ENCODE measurements around the gene PTX3. TPM values are rescaled to one million over a fixed set of nuclear protein-coding genes. Genes with fewer than 3 reads are reported as not detected.

PTX3 gene
- total RNA-seq, 1 experiment from 2014 or later: 27.3 TPM

- peak overlapping the region; percentile 85 for H3K27ac ChIP-seq (ENCODE audit: low read length)
Measured at GRCh38 chr3:157460253-157460652, 23.6 kb downstream of the PTX3 start.

GRCh38 chr3:157463816-157464215 is 27.2 kb downstream of the PTX3 start:
- POLR2A ChIA-PET (ENCODE audit: unreplicated experiment): no interaction called here
- BruUV-seq (replicated peaks): no TSS peak

More at GRCh38 chr3:157460253-157460652, 23.6 kb downstream of the PTX3 start:
- Histone ChIP-seq H3K9ac (ENCODE audit: low read length) (peak overlapping the region; percentile 30; the same call in 1 of the 2 replicates), H3F3A (ENCODE audit: low read length, unreplicated experiment) (no peaks in the 10 kb centered on the region), H3K4me1 (ENCODE audit: insufficient read depth, low read length) (peaks cover 45% of the 10 kb centered on the region), H3K4me3 (ENCODE audit: low read length) (peak overlapping the region; percentile 50), H2AFZ (ENCODE audit: low read length) (peak overlapping the region; percentile 41), H3K4me2 (ENCODE audit: low read length) (peak overlapping the region; percentile 72), H4K20me1 (ENCODE audit: low read length) (no peaks in the 10 kb centered on the region), H3K79me2 (ENCODE audit: low read length) (no peaks in the 10 kb centered on the region), H3K27me3 (ENCODE audit: low read length) (no peaks in the 10 kb centered on the region), H3K36me3 (ENCODE audit: low read depth, low read length) (no peaks in the 10 kb centered on the region), H3K9me2 (replicated peaks; ENCODE audit: low read length) (no peaks in the 10 kb centered on the region), H3K9me3 (ENCODE audit: low read length) (no peaks in the 10 kb centered on the region)
- DNase-seq (peak; percentile 86), ATAC-seq (peak; percentile 84)
- TF ChIP-seq CTCF (conservative IDR thresholded peaks at IDR 0.05; ENCODE audit: low read depth, low read length) (no peak), EZH2phosphoT487 (IDR thresholded peaks at IDR 0.05; ENCODE audit: borderline replicate concordance, low read length) (no peak), EZH2 (IDR thresholded peaks at IDR 0.05; ENCODE audit: low read length, unreplicated experiment) (no peak)
- CTCF ChIA-PET: interaction anchor here (0.6 kb wide), 1 partner anchor 73 kb away, joined by 8 read pairs; no protein-coding TSS in a partner anchor
- intact Hi-C loops (cut with micrococcal nuclease): no loop called here
- POLR2A ChIA-PET (ENCODE audit: unreplicated experiment): interaction anchor here (0.6 kb wide), 1 partner anchor 16 kb away, joined by 3 read pairs; no protein-coding TSS in a partner anchor
- BruUV-seq (replicated peaks): no TSS peak

More at GRCh38 chr3:157463816-157464215, 27.2 kb downstream of the PTX3 start:
- no peaks in the 10 kb centered on the region for H4K20me1 ChIP-seq (ENCODE audit: low read length)
- peaks cover 58% of the 10 kb centered on the region for H3K4me1 ChIP-seq (ENCODE audit: insufficient read depth, low read length)
- no peak overlapping the region for H2AFZ ChIP-seq (ENCODE audit: low read length)
- no peaks in the 10 kb centered on the region for H3K9me3 ChIP-seq (ENCODE audit: low read length)
- CTCF ChIA-PET: no interaction called here
- no peak overlapping the region for H3K9ac ChIP-seq (ENCODE audit: low read length)
- no peak overlapping the region for H3K27ac ChIP-seq (ENCODE audit: low read length)
- peak overlapping the region; percentile 10; the same call in 1 of the 2 replicates for H3K4me2 ChIP-seq (ENCODE audit: low read length)
- no peak overlapping the region for H3K4me3 ChIP-seq (ENCODE audit: low read length)
- H3K9me2 ChIP-seq (replicated peaks; ENCODE audit: low read length): no peaks in the 10 kb centered on the region
- H3K27me3 ChIP-seq (ENCODE audit: low read length): no peaks in the 10 kb centered on the region
- intact Hi-C loops (cut with micrococcal nuclease): no loop called here
- ATAC-seq: peak; percentile 11
- no peaks in the 10 kb centered on the region for H3K36me3 ChIP-seq (ENCODE audit: low read depth, low read length)
- no peaks in the 10 kb centered on the region for H3F3A ChIP-seq (ENCODE audit: low read length, unreplicated experiment)
- DNase-seq: peak; percentile 51
- H3K79me2 ChIP-seq (ENCODE audit: low read length): no peaks in the 10 kb centered on the region
- TF ChIP-seq EZH2phosphoT487 (IDR thresholded peaks at IDR 0.05; ENCODE audit: borderline replicate concordance, low read length) (no peak), EZH2 (IDR thresholded peaks at IDR 0.05; ENCODE audit: low read length, unreplicated experiment) (no peak), CTCF (conservative IDR thresholded peaks at IDR 0.05; ENCODE audit: low read depth, low read length) (no peak)
